GM10266 (cell line): ENCODE data around the gene LBH.

ENCODE experiments used
- DNase-seq: peaks from one replicate; pipeline ENCODE4 v3.0.0; 2012; ENCODE audit errors: extremely low spot score
- CTCF ChIP-seq: IDR thresholded peaks from 2 replicates; pipeline ENCODE4 v1.5.1; 2012; ENCODE audit warnings: mild to moderate bottlenecking, low read depth; ENCODE audit not compliant: control insufficient read depth, insufficient read depth; ENCODE audit errors: missing control alignments

The LBH gene

GRCh38 chr2:30259071-30259470 is 27.7 kb downstream of the LBH start:
- DNase-seq, result no peak
- TF ChIP-seq CTCF, result no peak

GRCh38 chr2:30259827-30260679 is 28.7 kb downstream of the LBH start:
- DNase-seq, result no peak
- TF ChIP-seq CTCF, result no peak

- no peak for TF ChIP-seq CTCF
- DNase-seq, result no peak
Observed at GRCh38 chr2:30260941-30261340, 29.6 kb downstream of the LBH start.

GRCh38 chr2:30261695-30262211 is 30.4 kb downstream of the LBH start:
- no peak for TF ChIP-seq CTCF
- no peak for DNase-seq

- no peak for TF ChIP-seq CTCF
- no peak for DNase-seq
Observed at GRCh38 chr2:30262716-30263309, 31.5 kb downstream of the LBH start.

DNA sequence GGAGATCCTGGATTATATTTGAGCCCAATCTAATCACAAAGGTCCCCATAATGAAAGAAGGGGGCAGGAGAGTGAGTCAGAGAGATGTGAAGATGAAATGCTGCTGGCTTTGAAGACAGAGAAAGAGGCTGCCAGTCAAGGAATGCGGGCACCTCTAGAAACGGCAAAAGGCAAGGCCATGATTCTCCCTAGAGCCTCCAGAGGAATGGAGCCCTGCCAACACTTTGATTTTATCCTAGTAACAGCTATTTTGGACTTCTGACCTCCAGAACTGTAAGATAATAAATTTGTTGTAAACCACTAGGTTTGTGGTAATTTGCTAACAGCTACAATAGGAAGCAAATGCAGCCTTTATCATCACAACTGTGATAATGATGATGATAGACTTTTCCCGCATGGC is 32.9 kb downstream of the LBH start:
- no peak for TF ChIP-seq CTCF
- DNase-seq, result no peak
